Liver (tissue), 3 donors: ENCODE data around the gene HSPA12A.

Source experiments
- FOXA2 ChIP-seq: IDR thresholded peaks from 2 replicates; pipeline ENCODE4 v1.6.1; 2016; ENCODE audit warnings: antibody characterized with exemption
- RAD21 ChIP-seq, 2 donors: IDR thresholded peaks; 2 replicates each; pipeline ENCODE4 v1.6.1; 2016; ENCODE audit warnings: antibody characterized with exemption in 2 of 2, mild to moderate bottlenecking in 2 of 2
- TAF1 ChIP-seq: conservative IDR thresholded peaks from 2 replicates; pipeline ENCODE4 v1.6.1; 2016; ENCODE audit warnings: antibody characterized with exemption, mild to moderate bottlenecking
- TF ChIP-seq, protein P1 (sequence below): IDR thresholded peaks from 2 replicates; pipeline ENCODE4 v1.6.1; 2016; ENCODE audit warnings: antibody characterized with exemption
- TF ChIP-seq, protein P2 (sequence below): fragments of 150-350 bp; IDR thresholded peaks from 2 replicates; pipeline ENCODE4 v1.5.1; 2017; ENCODE audit warnings: improper control_type of control experiment, low read depth, low read length; ENCODE audit not compliant: missing input control
- TF ChIP-seq, protein P3 (sequence below): IDR thresholded peaks from 2 replicates; pipeline ENCODE4 v1.6.1; 2016; ENCODE audit warnings: antibody characterized with exemption
- donor health status: healthy.
- donor health status: healthy.

DNA sequence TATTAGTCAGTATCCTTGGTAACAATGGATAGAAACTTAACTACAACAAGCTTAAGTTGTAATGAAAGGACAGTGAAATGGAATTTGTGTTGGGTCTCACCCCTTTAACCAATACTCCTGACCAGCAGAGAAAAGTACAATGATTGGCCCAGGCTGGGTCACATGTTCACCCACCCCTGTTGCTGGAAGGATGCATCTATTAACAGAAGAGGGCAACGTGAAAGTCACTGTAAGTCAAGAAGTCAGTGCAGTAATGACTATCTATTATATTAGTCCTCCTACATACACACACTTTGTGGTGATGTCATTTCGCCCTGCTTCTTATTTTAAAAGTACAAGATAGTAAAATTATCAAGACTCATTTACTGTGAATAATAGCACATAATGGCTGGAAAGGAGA lies 105.4 kb downstream of the HSPA12A start:
- TF ChIP-seq, protein P1, sequence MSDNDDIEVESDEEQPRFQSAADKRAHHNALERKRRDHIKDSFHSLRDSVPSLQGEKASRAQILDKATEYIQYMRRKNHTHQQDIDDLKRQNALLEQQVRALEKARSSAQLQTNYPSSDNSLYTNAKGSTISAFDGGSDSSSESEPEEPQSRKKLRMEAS, result no peak
- TF ChIP-seq, protein P2, sequence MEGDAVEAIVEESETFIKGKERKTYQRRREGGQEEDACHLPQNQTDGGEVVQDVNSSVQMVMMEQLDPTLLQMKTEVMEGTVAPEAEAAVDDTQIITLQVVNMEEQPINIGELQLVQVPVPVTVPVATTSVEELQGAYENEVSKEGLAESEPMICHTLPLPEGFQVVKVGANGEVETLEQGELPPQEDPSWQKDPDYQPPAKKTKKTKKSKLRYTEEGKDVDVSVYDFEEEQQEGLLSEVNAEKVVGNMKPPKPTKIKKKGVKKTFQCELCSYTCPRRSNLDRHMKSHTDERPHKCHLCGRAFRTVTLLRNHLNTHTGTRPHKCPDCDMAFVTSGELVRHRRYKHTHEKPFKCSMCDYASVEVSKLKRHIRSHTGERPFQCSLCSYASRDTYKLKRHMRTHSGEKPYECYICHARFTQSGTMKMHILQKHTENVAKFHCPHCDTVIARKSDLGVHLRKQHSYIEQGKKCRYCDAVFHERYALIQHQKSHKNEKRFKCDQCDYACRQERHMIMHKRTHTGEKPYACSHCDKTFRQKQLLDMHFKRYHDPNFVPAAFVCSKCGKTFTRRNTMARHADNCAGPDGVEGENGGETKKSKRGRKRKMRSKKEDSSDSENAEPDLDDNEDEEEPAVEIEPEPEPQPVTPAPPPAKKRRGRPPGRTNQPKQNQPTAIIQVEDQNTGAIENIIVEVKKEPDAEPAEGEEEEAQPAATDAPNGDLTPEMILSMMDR, result no peak
- TF ChIP-seq TAF1 (no peak), RAD21 (IDR thresholded peaks at IDR 0.05) (no peak), FOXA2 (no peak)
- TF ChIP-seq, protein P3, sequence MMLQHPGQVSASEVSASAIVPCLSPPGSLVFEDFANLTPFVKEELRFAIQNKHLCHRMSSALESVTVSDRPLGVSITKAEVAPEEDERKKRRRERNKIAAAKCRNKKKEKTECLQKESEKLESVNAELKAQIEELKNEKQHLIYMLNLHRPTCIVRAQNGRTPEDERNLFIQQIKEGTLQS, result no peak
